HCT116 (cell line): Measurements from ENCODE around the gene SBF2. TPM values are rescaled to one million over a fixed set of nuclear protein-coding genes. Genes with fewer than 3 reads are reported as not detected.

Experiments
- ATAC-seq: fragments of 200-7000 bp; cut with Tn5 transposase; 2 replicates; pipeline ENCODE4 v1.9.1; 2020; ENCODE audit warnings: mild to moderate bottlenecking, moderate library complexity
- BruUV-seq: library from RNA; stranded (reverse); fragments of 400-500 nt; replicated peaks from 2 replicates; lab custom pipeline; 2021; lab: Mats Ljungman, UMichigan
- CTCF ChIA-PET: fragments of 300-600 bp; sonication (Branson Sonifier 250); formaldehyde crosslinking; loops from one replicate; lab custom pipeline; 2021; ENCODE audit warnings: antibody characterized with exemption; lab: Charles Lee
- POLR2A ChIA-PET: fragments of 300-600, 350-600 bp; sonication (Branson Sonifier 250); formaldehyde crosslinking; loops from one replicate; lab custom pipeline; 2021; ENCODE audit warnings: antibody characterized with exemption; lab: Charles Lee
- RAD21 ChIA-PET, 2 experiments: fragments of 300-600 bp; sonication (Branson Sonifier 250); formaldehyde crosslinking; loops; one replicate each; lab custom pipeline; 2023; ENCODE audit warnings: low total read pairs in 2 of 2; ENCODE audit not compliant: uncharacterized antibody in 2 of 2, unreplicated experiment in 2 of 2, low non-redundant PET in 1 of 2; lab: Charles Lee
- DNase-seq: peaks from one replicate; pipeline ENCODE4 v3.0.0-alpha.2; 2010; ENCODE audit warnings: low read depth, low spot score
- H2AFZ ChIP-seq: fragments of 200-600 bp; shearing (Covaris generic), sonication (generic); 2 replicates; pipeline ENCODE4 v1.6.1; 2017; ENCODE audit warnings: low read depth, mixed run types, mixed read lengths, antibody characterized with exemption, low read length; ENCODE audit not compliant: poor library complexity, severe bottlenecking
- H3K27ac ChIP-seq: 2 replicates; pipeline ENCODE4 v1.5.1; 2012; ENCODE audit warnings: low read depth, low read length
- H3K27me3 ChIP-seq: fragments of 200-600 bp; sonication (generic); 2 replicates; pipeline ENCODE4 v1.6.1; 2016; ENCODE audit warnings: mixed run types, low read length, mixed read lengths; ENCODE audit not compliant: insufficient read depth
- H3K36me3 ChIP-seq, 2 experiments: fragments of 200-500 bp in 1 of 2; fragments of 200-600 bp in 1 of 2; sonication (Bioruptor generic) in 1 of 2; sonication (generic) in 1 of 2; 2 replicates each; pipeline versions ENCODE4 v1.5.1 to v1.6.1; 2014 to 2016; ENCODE audit warnings: low read length in 2 of 2, inconsistent platforms in 1 of 2, mixed read lengths in 1 of 2, mixed run types in 1 of 2; ENCODE audit not compliant: insufficient read depth in 2 of 2, control insufficient read depth in 1 of 2
- H3K4me1 ChIP-seq, 2 experiments: fragments of 200-600 bp in 1 of 2; sonication (generic) in 1 of 2; 2 replicates each; pipeline versions ENCODE4 v1.5.1 to v1.6.1; 2012 to 2017; ENCODE audit warnings: low read length in 2 of 2, inconsistent platforms in 1 of 2, mild to moderate bottlenecking in 1 of 2, mixed read lengths in 1 of 2, mixed run types in 1 of 2, moderate library complexity in 1 of 2; ENCODE audit not compliant: insufficient read depth in 2 of 2, control insufficient read depth in 1 of 2
- H3K4me2 ChIP-seq: fragments of 200-600 bp; sonication (generic); 2 replicates; pipeline ENCODE4 v1.6.1; 2017; ENCODE audit warnings: mixed run types, low read length, mixed read lengths
- H3K4me3 ChIP-seq, 2 experiments: fragments of 200-600 bp in 1 of 2; sonication (generic) in 1 of 2; replicated peaks in 1 of 2; 2 replicates each; pipeline ENCODE4 v1.5.1; 2011 to 2016; ENCODE audit warnings: low read length in 2 of 2, control low read depth in 1 of 2, low read depth in 1 of 2, mild to moderate bottlenecking in 1 of 2, mixed read lengths in 1 of 2, mixed run types in 1 of 2
- H3K79me2 ChIP-seq: fragments of 200-600 bp; sonication (generic); 2 replicates; pipeline ENCODE4 v1.6.1; 2017; ENCODE audit warnings: mild to moderate bottlenecking, mixed run types, low read length, moderate library complexity, mixed read lengths; ENCODE audit not compliant: insufficient read depth
- H3K9ac ChIP-seq: fragments of 200-600 bp; sonication (generic); 2 replicates; pipeline ENCODE4 v1.6.1; 2016; ENCODE audit warnings: low read length, mixed read lengths
- H3K9me2 ChIP-seq: fragments of 200-600 bp; sonication (generic), shearing (Covaris generic); 2 replicates; pipeline ENCODE4 v1.6.1; 2017; ENCODE audit warnings: mixed run types, mild to moderate bottlenecking, moderate library complexity; ENCODE audit not compliant: insufficient read depth
- H3K9me3 ChIP-seq, 2 experiments: fragments of 200-500 bp in 1 of 2; fragments of 200-600 bp in 1 of 2; sonication (Bioruptor generic) in 1 of 2; sonication (generic) in 1 of 2; 2 replicates each; pipeline ENCODE4 v1.6.1; 2014 to 2017; ENCODE audit warnings: low read length in 2 of 2, mixed read lengths in 2 of 2, inconsistent platforms in 1 of 2, low read depth in 1 of 2, mild to moderate bottlenecking in 1 of 2, mixed run types in 1 of 2, moderate library complexity in 1 of 2; ENCODE audit not compliant: control insufficient read depth in 1 of 2, insufficient read depth in 1 of 2
- H4K20me1 ChIP-seq: fragments of 200-600 bp; sonication (generic), shearing (Covaris generic); 2 replicates; pipeline ENCODE4 v1.6.1; 2017; ENCODE audit warnings: mixed run types, mild to moderate bottlenecking, moderate library complexity; ENCODE audit not compliant: insufficient read depth
- CBX3 ChIP-seq: IDR thresholded peaks from 2 replicates; pipeline ENCODE4 v1.6.1; 2012; ENCODE audit warnings: low read depth
- EGR1 ChIP-seq: IDR thresholded peaks from 2 replicates; pipeline ENCODE4 v1.6.1; 2012; ENCODE audit warnings: low read depth
- ELF1 ChIP-seq: IDR thresholded peaks from 2 replicates; pipeline ENCODE4 v1.6.1; 2012; ENCODE audit warnings: low read depth, borderline replicate concordance
- EZH2 ChIP-seq: fragments of 200-600 bp; sonication (generic); IDR thresholded peaks from 2 replicates; pipeline ENCODE4 v1.6.1; 2017; ENCODE audit warnings: antibody characterized with exemption, mixed run types
- EZH2phosphoT487 ChIP-seq: fragments of 200-600 bp; IDR thresholded peaks from 2 replicates; pipeline ENCODE4 v1.6.1; 2018; ENCODE audit warnings: antibody characterized with exemption, borderline replicate concordance
- FOSL1 ChIP-seq: IDR thresholded peaks from 2 replicates; pipeline ENCODE4 v1.6.1; 2012; ENCODE audit warnings: low read depth
- JUND ChIP-seq: IDR thresholded peaks from 2 replicates; pipeline ENCODE4 v1.6.1; 2012
- POLR2A ChIP-seq: IDR thresholded peaks from 2 replicates; pipeline ENCODE4 v1.7.0; 2011; ENCODE audit warnings: borderline replicate concordance; ENCODE audit not compliant: insufficient read depth, insufficient read length; ENCODE audit errors: extremely low read depth
- POLR2AphosphoS5 ChIP-seq: IDR thresholded peaks from 2 replicates; pipeline ENCODE4 v1.6.1; 2011; ENCODE audit warnings: mild to moderate bottlenecking, low read depth, low read length, moderate library complexity
- SIN3A ChIP-seq: IDR thresholded peaks from 2 replicates; pipeline ENCODE4 v1.6.1; 2012; ENCODE audit warnings: low read depth
- TCF7L2 ChIP-seq: IDR thresholded peaks from 2 replicates; pipeline ENCODE4 v1.7.0; 2011; ENCODE audit warnings: borderline replicate concordance, inconsistent platforms; ENCODE audit not compliant: insufficient read depth, insufficient read length; ENCODE audit errors: extremely low read depth
- intact Hi-C: fragments of 100-400 bp; cut with micrococcal nuclease; formaldehyde crosslinking; loops from 2 replicates; pipeline ENCODE4 v1.10.0; 2022
- total RNA-seq: library from RNA; stranded (reverse); gene quantifications from one replicate; pipeline ENCODE4 v1.2.1, GENCODE V29; 2021; ENCODE audit not compliant: unreplicated experiment
- TF ChIP-seq, protein P1 (sequence below), 3 experiments: fragments of 200-600 bp in 1 of 3; sonication (generic) in 1 of 3; IDR thresholded peaks in 2 of 3; conservative IDR thresholded peaks in 1 of 3; 2 replicates each; pipeline ENCODE4 v1.5.1; 2012 to 2017; ENCODE audit warnings: low read depth in 2 of 3, low read length in 2 of 3, antibody characterized with exemption in 1 of 3, borderline replicate concordance in 1 of 3, control low read depth in 1 of 3, mild to moderate bottlenecking in 1 of 3, mixed read lengths in 1 of 3, mixed run types in 1 of 3, moderate library complexity in 1 of 3; ENCODE audit not compliant: insufficient read depth in 1 of 3
- TF ChIP-seq, protein P2 (sequence below): IDR thresholded peaks from 2 replicates; pipeline ENCODE4 v1.6.1; 2011; ENCODE audit warnings: mild to moderate bottlenecking, low read length, moderate library complexity; ENCODE audit not compliant: insufficient replicate concordance; ENCODE audit errors: extremely low read depth

The SBF2 gene
- total RNA-seq, 1 experiment from 2014 or later: 35.0 TPM

DNA sequence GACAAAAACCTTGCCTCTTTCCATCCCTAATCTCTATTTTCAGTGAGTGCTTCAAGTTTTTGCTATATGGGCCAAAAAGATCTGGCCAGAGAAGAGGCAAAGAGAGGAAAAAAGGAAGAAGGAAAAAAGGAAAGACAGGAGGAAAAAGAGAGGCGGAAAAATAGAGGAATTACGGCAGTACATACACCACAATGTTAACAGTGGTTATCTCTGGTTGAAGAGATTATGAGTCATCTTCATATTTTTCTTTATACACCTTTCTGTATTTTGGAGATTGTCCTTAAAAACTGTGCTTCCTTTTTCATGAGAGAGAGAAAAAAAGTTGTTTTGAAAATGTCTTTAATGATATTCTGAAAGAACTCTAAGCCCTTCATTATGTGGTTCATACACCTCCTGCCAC is 133.7 kb downstream of the SBF2 start (continued):
- TF ChIP-seq, protein P1, sequence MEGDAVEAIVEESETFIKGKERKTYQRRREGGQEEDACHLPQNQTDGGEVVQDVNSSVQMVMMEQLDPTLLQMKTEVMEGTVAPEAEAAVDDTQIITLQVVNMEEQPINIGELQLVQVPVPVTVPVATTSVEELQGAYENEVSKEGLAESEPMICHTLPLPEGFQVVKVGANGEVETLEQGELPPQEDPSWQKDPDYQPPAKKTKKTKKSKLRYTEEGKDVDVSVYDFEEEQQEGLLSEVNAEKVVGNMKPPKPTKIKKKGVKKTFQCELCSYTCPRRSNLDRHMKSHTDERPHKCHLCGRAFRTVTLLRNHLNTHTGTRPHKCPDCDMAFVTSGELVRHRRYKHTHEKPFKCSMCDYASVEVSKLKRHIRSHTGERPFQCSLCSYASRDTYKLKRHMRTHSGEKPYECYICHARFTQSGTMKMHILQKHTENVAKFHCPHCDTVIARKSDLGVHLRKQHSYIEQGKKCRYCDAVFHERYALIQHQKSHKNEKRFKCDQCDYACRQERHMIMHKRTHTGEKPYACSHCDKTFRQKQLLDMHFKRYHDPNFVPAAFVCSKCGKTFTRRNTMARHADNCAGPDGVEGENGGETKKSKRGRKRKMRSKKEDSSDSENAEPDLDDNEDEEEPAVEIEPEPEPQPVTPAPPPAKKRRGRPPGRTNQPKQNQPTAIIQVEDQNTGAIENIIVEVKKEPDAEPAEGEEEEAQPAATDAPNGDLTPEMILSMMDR (IDR thresholded peaks at IDR 0.05 in 2 of 3, conservative IDR thresholded peaks at IDR 0.05 in 1 of 3; ENCODE audit: borderline replicate concordance in 1 of 3, insufficient read depth in 1 of 3, low read depth in 2 of 3, low read length in 2 of 3): no peak
- TF ChIP-seq EGR1: no peak

DNA sequence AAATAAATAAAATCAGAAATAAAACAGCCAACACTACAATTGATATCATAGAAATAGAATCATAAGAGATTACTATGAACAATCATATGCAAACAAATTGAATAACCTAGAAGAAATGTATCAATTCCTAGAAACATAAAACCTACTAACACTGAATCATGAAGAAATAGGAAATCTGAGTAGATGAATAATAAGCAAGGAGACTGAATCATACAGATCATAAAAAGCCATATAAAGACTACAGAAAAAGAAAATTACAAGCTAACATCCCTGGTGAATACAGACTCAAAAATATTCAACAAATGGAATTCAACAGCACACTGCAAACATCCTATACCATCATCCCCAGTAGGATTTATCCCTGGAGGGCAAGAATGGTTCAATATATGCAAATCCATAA is 135.6 kb downstream of the SBF2 start:
- CTCF ChIA-PET: no interaction called here
- POLR2A ChIA-PET: no interaction called here
- Histone ChIP-seq H2AFZ (no peak overlapping the region), H3K9ac (no peak overlapping the region), H3K9me3 (no peaks in the 10 kb centered on the region), H3K4me1 (peaks cover 0 to 9% of the 10 kb centered on the region in 2 experiments; a peak in 2 of 4 replicates), H3K9me2 (no peaks in the 10 kb centered on the region), H3K27ac (no peak overlapping the region), H4K20me1 (no peaks in the 10 kb centered on the region), H3K27me3 (no peaks in the 10 kb centered on the region), H3K79me2 (peaks cover 6% of the 10 kb centered on the region), H3K4me2 (no peak overlapping the region), H3K4me3 (no peak overlapping the region), H3K36me3 (no peaks in the 10 kb centered on the region)
- intact Hi-C loops: no loop called here
- ATAC-seq: no peak
- no peak for DNase-seq
- no TSS peak for BruUV-seq
- RAD21 ChIA-PET: no interaction called here
- TF ChIP-seq, protein P2, sequence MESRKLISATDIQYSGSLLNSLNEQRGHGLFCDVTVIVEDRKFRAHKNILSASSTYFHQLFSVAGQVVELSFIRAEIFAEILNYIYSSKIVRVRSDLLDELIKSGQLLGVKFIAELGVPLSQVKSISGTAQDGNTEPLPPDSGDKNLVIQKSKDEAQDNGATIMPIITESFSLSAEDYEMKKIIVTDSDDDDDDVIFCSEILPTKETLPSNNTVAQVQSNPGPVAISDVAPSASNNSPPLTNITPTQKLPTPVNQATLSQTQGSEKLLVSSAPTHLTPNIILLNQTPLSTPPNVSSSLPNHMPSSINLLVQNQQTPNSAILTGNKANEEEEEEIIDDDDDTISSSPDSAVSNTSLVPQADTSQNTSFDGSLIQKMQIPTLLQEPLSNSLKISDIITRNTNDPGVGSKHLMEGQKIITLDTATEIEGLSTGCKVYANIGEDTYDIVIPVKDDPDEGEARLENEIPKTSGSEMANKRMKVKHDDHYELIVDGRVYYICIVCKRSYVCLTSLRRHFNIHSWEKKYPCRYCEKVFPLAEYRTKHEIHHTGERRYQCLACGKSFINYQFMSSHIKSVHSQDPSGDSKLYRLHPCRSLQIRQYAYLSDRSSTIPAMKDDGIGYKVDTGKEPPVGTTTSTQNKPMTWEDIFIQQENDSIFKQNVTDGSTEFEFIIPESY: no peak
- TF ChIP-seq ELF1 (no peak), EZH2phosphoT487 (no peak), JUND (no peak), SIN3A (no peak), EGR1 (no peak), CBX3 (no peak), POLR2A (no peak), POLR2AphosphoS5 (no peak), TCF7L2 (no peak), EZH2 (no peak), FOSL1 (no peak)
